IMR-90 (cell line): ENCODE data around the gene MICALL2. TPM values are rescaled to one million over a fixed set of nuclear protein-coding genes. Genes with fewer than 3 reads are reported as not detected.

Experiments
- ATAC-seq: fragments of 200-7000 bp; cut with Tn5 transposase; 2 replicates; pipeline ENCODE4 v1.9.1; 2020; ENCODE audit warnings: low read depth, mild to moderate bottlenecking, moderate library complexity
- BruUV-seq: library from RNA; stranded (reverse); fragments of 400-500 nt; replicated peaks from 2 replicates; lab custom pipeline; 2021; lab: Mats Ljungman, UMichigan
- CTCF ChIA-PET: fragments of 300-600 bp; formaldehyde crosslinking; extraction: SDS; loops from one replicate; lab custom pipeline; 2021; ENCODE audit warnings: antibody characterized with exemption; lab: Yijun Ruan, JAX
- POLR2A ChIA-PET: fragments of 300-600 bp; sonication (Branson Sonifier 250); formaldehyde crosslinking; loops from one replicate; lab custom pipeline; 2022; ENCODE audit warnings: antibody characterized with exemption; ENCODE audit not compliant: unreplicated experiment; lab: Charles Lee
- DNase-seq: peaks from one replicate; pipeline ENCODE4 v3.0.0; 2013
- H2AFZ ChIP-seq: replicated peaks from 2 replicates; pipeline ENCODE3; 2013; ENCODE audit warnings: low read length, mild to moderate bottlenecking; ENCODE audit not compliant: poor library complexity
- H2AK5ac ChIP-seq: 2 replicates; pipeline ENCODE4 v1.6.1; 2013; ENCODE audit warnings: low read depth, low read length, inconsistent platforms
- H2AK9ac ChIP-seq: replicated peaks from 2 replicates; pipeline ENCODE3; 2013; ENCODE audit warnings: mild to moderate bottlenecking, low read depth, low read length, moderate library complexity; ENCODE audit not compliant: poor library complexity
- H2BK120ac ChIP-seq: 2 replicates; pipeline ENCODE4 v1.6.1; 2013; ENCODE audit warnings: low read depth, low read length, inconsistent platforms
- H2BK15ac ChIP-seq: 3 replicates; pipeline ENCODE4 v1.6.1; 2013; ENCODE audit warnings: low read depth, low read length, inconsistent platforms
- H2BK20ac ChIP-seq: 2 replicates; pipeline ENCODE4 v1.6.1; 2013; ENCODE audit warnings: low read depth, mild to moderate bottlenecking, inconsistent platforms, low read length, moderate library complexity
- H2BK5ac ChIP-seq: 2 replicates; pipeline ENCODE4 v1.6.1; 2013; ENCODE audit warnings: mild to moderate bottlenecking, low read depth, low read length, inconsistent platforms; ENCODE audit not compliant: poor library complexity, severe bottlenecking
- H3K14ac ChIP-seq: replicated peaks from 2 replicates; pipeline ENCODE4 v1.6.1; 2013; ENCODE audit warnings: low read depth, low read length, inconsistent platforms
- H3K18ac ChIP-seq: 2 replicates; pipeline ENCODE4 v1.6.1; 2013; ENCODE audit warnings: low read depth, low read length, control low read depth
- H3K23ac ChIP-seq: 2 replicates; pipeline ENCODE4 v1.6.1; 2013; ENCODE audit warnings: low read depth, low read length, inconsistent platforms
- H3K27ac ChIP-seq: 2 replicates; pipeline ENCODE4 v1.5.1; 2013; ENCODE audit warnings: mild to moderate bottlenecking, control low read depth, low read length; ENCODE audit not compliant: insufficient read depth
- H3K27me3 ChIP-seq: 2 replicates; pipeline ENCODE4 v1.6.1; 2013; ENCODE audit warnings: low read length; ENCODE audit not compliant: control insufficient read depth, insufficient read depth
- H3K36me3 ChIP-seq: 2 replicates; pipeline ENCODE4 v1.6.1; 2013; ENCODE audit warnings: low read length, mixed read lengths; ENCODE audit not compliant: control insufficient read depth, insufficient read depth
- H3K4ac ChIP-seq: 2 replicates; pipeline ENCODE4 v1.6.1; 2013; ENCODE audit warnings: low read depth, low read length, inconsistent platforms
- H3K4me1 ChIP-seq: 2 replicates; pipeline ENCODE4 v1.6.1; 2013; ENCODE audit warnings: low read length, mixed read lengths; ENCODE audit not compliant: control insufficient read depth, insufficient read depth
- H3K4me2 ChIP-seq: 2 replicates; pipeline ENCODE4 v1.6.1; 2013; ENCODE audit warnings: low read depth, mild to moderate bottlenecking, control low read depth, low read length, moderate library complexity
- H3K4me3 ChIP-seq: 2 replicates; pipeline ENCODE4 v1.5.1; 2013; ENCODE audit warnings: low read depth, mild to moderate bottlenecking, control low read depth, low read length, moderate library complexity; ENCODE audit not compliant: insufficient read depth
- H3K56ac ChIP-seq: 2 replicates; pipeline ENCODE4 v1.6.1; 2013; ENCODE audit warnings: low read length, inconsistent platforms; ENCODE audit not compliant: insufficient read depth; ENCODE audit errors: extremely low read depth
- H3K79me1 ChIP-seq, 2 experiments: 2 replicates each; pipeline ENCODE4 v1.6.1; 2013; ENCODE audit warnings: low read length in 2 of 2, inconsistent platforms in 1 of 2, low read depth in 1 of 2
- H3K9ac ChIP-seq: 2 replicates; pipeline ENCODE4 v1.6.1; 2013; ENCODE audit warnings: low read depth, low read length, control low read depth
- H3K9me1 ChIP-seq: 2 replicates; pipeline ENCODE4 v1.6.1; 2013; ENCODE audit warnings: low read length, inconsistent platforms; ENCODE audit not compliant: insufficient read depth
- H3K9me3 ChIP-seq: 2 replicates; pipeline ENCODE4 v1.6.1; 2013; ENCODE audit warnings: low read length; ENCODE audit not compliant: control insufficient read depth, insufficient read depth
- H4K20me1 ChIP-seq: 2 replicates; pipeline ENCODE4 v1.6.1; 2013; ENCODE audit warnings: low read length, inconsistent platforms; ENCODE audit not compliant: insufficient read depth
- H4K5ac ChIP-seq: 2 replicates; pipeline ENCODE4 v1.6.1; 2013; ENCODE audit warnings: mild to moderate bottlenecking, low read depth, low read length, control low read depth
- H4K8ac ChIP-seq, 2 experiments: 2 replicates each; pipeline ENCODE4 v1.6.1; 2013; ENCODE audit warnings: low read depth in 2 of 2, low read length in 2 of 2, control low read depth in 1 of 2, inconsistent platforms in 1 of 2
- H4K91ac ChIP-seq: 2 replicates; pipeline ENCODE4 v1.6.1; 2013; ENCODE audit warnings: low read depth, low read length, inconsistent platforms; ENCODE audit not compliant: insufficient read depth
- CEBPB ChIP-seq: IDR thresholded peaks from 2 replicates; pipeline ENCODE4 v1.6.1; 2012; ENCODE audit warnings: low read depth, low read length, improper control_type of control experiment
- CHD1 ChIP-seq: IDR thresholded peaks from 2 replicates; pipeline ENCODE4 v1.6.1; 2012; ENCODE audit warnings: low read depth, low read length, improper control_type of control experiment
- ELK1 ChIP-seq: fragments of 150-350 bp; IDR thresholded peaks from 2 replicates; pipeline ENCODE4 v1.6.1; 2016; ENCODE audit warnings: low read depth, mild to moderate bottlenecking, low read length, moderate library complexity, borderline replicate concordance
- FOS ChIP-seq: fragments of 150-350 bp; IDR thresholded peaks from 2 replicates; pipeline ENCODE4 v1.6.1; 2016; ENCODE audit warnings: low read depth, low read length
- MAZ ChIP-seq: IDR thresholded peaks from 2 replicates; pipeline ENCODE4 v1.6.1; 2012; ENCODE audit warnings: low read depth, mild to moderate bottlenecking, low read length, improper control_type of control experiment, moderate library complexity, borderline replicate concordance
- MXI1 ChIP-seq: IDR thresholded peaks from 2 replicates; pipeline ENCODE4 v1.6.1; 2012; ENCODE audit warnings: low read depth, mild to moderate bottlenecking, low read length, moderate library complexity, borderline replicate concordance
- NFE2L2 ChIP-seq: fragments of 150-350 bp; IDR thresholded peaks from 2 replicates; pipeline ENCODE4 v1.6.1; 2016; ENCODE audit warnings: low read depth, mild to moderate bottlenecking, low read length
- POLR2A ChIP-seq: IDR thresholded peaks from 2 replicates; pipeline ENCODE4 v1.6.1; 2012; ENCODE audit warnings: mild to moderate bottlenecking, low read depth, low read length
- RCOR1 ChIP-seq: IDR thresholded peaks from 2 replicates; pipeline ENCODE4 v1.6.1; 2012; ENCODE audit warnings: mild to moderate bottlenecking, low read length, improper control_type of control experiment; ENCODE audit not compliant: insufficient replicate concordance
- WGBS, 2 experiments: methylation state at CpG; one replicate each; pipeline versions ENCODE4 v1.1.5 to v1.1.7; 2013; ENCODE audit warnings: missing lambda C conversion rate in 2 of 2; ENCODE audit not compliant: insufficient read length in 1 of 2; ENCODE audit errors: extremely low coverage in 2 of 2; 5-methylcytosine and 5-hydroxymethylcytosine counted together
- dilution Hi-C: fragments of 300-500 bp; cut with HindIII; formaldehyde crosslinking; loops from one replicate; pipeline ENCODE4 v1.14.3; 2018; ENCODE audit warnings: low sequenced_read_pairs; ENCODE audit not compliant: unreplicated experiment
- in situ Hi-C: fragments of 300-500 bp; cut with MboI; formaldehyde crosslinking; loops from 3 replicates; pipeline ENCODE4 v1.14.3; 2019; ENCODE audit warnings: low sequenced_read_pairs, inconsistent platforms, mixed read lengths
- intact Hi-C: fragments of 100-400 bp; cut with micrococcal nuclease; formaldehyde crosslinking; loops from 2 replicates; pipeline ENCODE4 v1.10.0; 2022
- polyA plus RNA-seq, 3 experiments: library from polyadenylated mRNA; depleted of rRNA; stranded (reverse); fragments of >200 nt; gene quantifications; 2 replicates each; pipeline ENCODE4 v1.2.3, GENCODE V29; 2012; ENCODE audit warnings: low replicate concordance in 1 of 3
- total RNA-seq: library from RNA; depleted of rRNA; stranded (reverse); fragments of >200 nt; gene quantifications from 2 replicates; pipeline ENCODE4 v1.2.3, GENCODE V29; 2012
- TF ChIP-seq, protein P1 (sequence below): conservative IDR thresholded peaks from 2 replicates; pipeline ENCODE4 v1.5.1; 2012; ENCODE audit warnings: mild to moderate bottlenecking, low read depth, low read length, improper control_type of control experiment
- TF ChIP-seq, protein P2 (sequence below): fragments of 150-350 bp; IDR thresholded peaks from 2 replicates; pipeline ENCODE4 v1.6.1; 2017; ENCODE audit warnings: mild to moderate bottlenecking, antibody characterized with exemption, low read length, low read depth

MICALL2 gene
- total and polyA plus RNA-seq, 2 of the 4 experiments (the other 2 are of a cell fraction), result 6.6 to 34.1 TPM

DNA sequence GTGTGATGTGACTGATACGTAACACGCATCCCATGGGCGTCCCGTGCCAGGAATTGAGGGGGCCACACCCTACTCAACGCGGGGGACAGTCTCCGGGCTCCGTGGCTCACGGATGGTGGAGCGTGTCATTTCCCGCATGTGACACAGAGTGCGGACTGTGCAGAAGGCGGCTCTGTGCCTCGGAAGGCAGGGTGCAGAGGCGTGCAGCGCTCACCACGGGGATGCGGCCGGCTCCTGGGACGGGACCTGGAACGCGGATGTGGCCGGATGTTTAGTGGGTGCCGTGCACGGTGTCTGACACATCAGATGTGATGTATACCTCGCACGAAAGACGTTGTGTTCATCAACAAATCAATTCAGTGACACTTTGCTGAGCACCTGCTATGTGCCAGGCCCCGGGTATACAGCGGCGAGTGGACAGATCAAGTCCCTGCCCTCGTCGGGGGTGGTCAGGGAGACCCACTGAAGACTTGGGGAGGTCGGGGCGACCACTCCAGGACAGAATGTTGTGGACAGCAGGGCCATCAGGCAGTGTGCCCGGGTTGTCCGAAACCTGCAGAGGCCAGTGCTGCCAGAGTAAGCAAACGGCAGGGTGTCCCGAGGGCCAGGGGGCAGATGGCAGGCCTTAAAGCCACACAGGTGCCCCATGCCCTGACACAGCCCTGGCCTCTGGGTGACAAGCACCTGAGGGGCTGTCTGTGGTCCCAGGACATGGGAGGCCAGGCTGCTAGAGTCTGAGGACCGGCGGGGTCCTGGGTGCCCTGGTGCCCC is 38.1 kb downstream of the MICALL2 start (continued):
- no peak for TF ChIP-seq NFE2L2

DNA sequence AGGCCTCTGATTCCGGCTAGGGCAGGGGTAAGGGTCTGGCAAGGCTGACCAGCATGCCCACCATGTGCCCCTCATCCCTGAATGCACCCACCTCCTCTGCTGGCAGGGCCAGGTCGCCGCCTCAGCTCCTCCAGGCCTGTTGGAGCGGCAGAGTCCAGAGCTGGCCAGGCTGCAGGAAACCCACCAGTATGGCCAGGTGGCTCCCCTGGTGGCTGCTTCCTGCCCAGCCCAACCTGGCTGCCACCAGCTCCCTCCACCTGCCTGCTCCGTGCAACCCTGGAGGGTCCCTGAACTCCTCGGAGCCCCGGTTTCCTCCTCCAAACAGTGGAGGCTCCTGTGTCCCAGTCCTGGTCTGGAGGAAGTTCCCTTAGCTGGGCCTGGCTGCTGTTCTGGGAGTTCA is 39.6 kb downstream of the MICALL2 start:
- ChIA-PET CTCF (no interaction called here), POLR2A (no interaction called here)
- Histone ChIP-seq H2AFZ (no peak overlapping the region), H2BK5ac (no peak overlapping the region), H3K36me3 (no peaks in the 10 kb centered on the region), H4K5ac (no peak overlapping the region), H2AK9ac (no peak overlapping the region), H3K23ac (no peak overlapping the region), H3K9ac (no peak overlapping the region), H3K27me3 (peaks cover 33% of the 10 kb centered on the region), H2AK5ac (no peak overlapping the region), H4K8ac (no peak overlapping the region), H4K20me1 (no peaks in the 10 kb centered on the region), H2BK20ac (no peak overlapping the region), H3K9me1 (peaks cover 3% of the 10 kb centered on the region), H3K56ac (no peak overlapping the region), H3K18ac (no peak overlapping the region), H2BK15ac (no peak overlapping the region), H3K4me3 (no peak overlapping the region), H3K4me1 (no peaks in the 10 kb centered on the region), H3K14ac (no peak overlapping the region), H2BK120ac (no peak overlapping the region), H3K27ac (no peak overlapping the region), H3K4ac (no peak overlapping the region), H3K9me3 (peaks cover 2% of the 10 kb centered on the region; the same call in 1 of the 2 replicates), H3K79me1 (no peaks in the 10 kb centered on the region), H3K4me2 (no peak overlapping the region), H4K91ac (no peak overlapping the region)
- no peak for DNase-seq
- intact Hi-C loops, result loop anchor here (10.0 kb wide), 1 partner anchor 195 kb away; no protein-coding TSS in a partner anchor
- no peak for ATAC-seq
- no CpG with 5 or more reads among the region's 7 CpGs for WGBS, 2 experiments
- dilution Hi-C loops, result no loop called here
- no TSS peak for BruUV-seq
- TF ChIP-seq, protein P1, sequence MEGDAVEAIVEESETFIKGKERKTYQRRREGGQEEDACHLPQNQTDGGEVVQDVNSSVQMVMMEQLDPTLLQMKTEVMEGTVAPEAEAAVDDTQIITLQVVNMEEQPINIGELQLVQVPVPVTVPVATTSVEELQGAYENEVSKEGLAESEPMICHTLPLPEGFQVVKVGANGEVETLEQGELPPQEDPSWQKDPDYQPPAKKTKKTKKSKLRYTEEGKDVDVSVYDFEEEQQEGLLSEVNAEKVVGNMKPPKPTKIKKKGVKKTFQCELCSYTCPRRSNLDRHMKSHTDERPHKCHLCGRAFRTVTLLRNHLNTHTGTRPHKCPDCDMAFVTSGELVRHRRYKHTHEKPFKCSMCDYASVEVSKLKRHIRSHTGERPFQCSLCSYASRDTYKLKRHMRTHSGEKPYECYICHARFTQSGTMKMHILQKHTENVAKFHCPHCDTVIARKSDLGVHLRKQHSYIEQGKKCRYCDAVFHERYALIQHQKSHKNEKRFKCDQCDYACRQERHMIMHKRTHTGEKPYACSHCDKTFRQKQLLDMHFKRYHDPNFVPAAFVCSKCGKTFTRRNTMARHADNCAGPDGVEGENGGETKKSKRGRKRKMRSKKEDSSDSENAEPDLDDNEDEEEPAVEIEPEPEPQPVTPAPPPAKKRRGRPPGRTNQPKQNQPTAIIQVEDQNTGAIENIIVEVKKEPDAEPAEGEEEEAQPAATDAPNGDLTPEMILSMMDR, result no peak
- TF ChIP-seq CHD1 (no peak), CEBPB (no peak), MXI1 (no peak), POLR2A (no peak), RCOR1 (no peak), MAZ (no peak), ELK1 (no peak), FOS (no peak)
- TF ChIP-seq, protein P2, sequence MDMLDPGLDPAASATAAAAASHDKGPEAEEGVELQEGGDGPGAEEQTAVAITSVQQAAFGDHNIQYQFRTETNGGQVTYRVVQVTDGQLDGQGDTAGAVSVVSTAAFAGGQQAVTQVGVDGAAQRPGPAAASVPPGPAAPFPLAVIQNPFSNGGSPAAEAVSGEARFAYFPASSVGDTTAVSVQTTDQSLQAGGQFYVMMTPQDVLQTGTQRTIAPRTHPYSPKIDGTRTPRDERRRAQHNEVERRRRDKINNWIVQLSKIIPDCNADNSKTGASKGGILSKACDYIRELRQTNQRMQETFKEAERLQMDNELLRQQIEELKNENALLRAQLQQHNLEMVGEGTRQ, result no peak
- in situ Hi-C loops, result no loop called here
